AG04450 (cell line): ENCODE data around the gene THBS2. TPM values are rescaled to one million over a fixed set of nuclear protein-coding genes. Genes with fewer than 3 reads are reported as not detected.

Source experiments
- CTCF ChIA-PET: fragments of 300-600, 350-600 bp; formaldehyde crosslinking; extraction: SDS; loops from one replicate; lab custom pipeline; 2022; ENCODE audit warnings: antibody characterized with exemption, inconsistent platforms; lab: Charles Lee
- POLR2A ChIA-PET: fragments of 350-600 bp; formaldehyde crosslinking; extraction: SDS; loops from one replicate; lab custom pipeline; 2021; ENCODE audit warnings: antibody characterized with exemption, inconsistent platforms; lab: Yijun Ruan, JAX
- DNase-seq: peaks from one replicate; pipeline ENCODE4 v3.0.0-alpha.2; 2011; ENCODE audit warnings: low read depth, low spot score
- H3K27ac ChIP-seq: one replicate; pipeline ENCODE4 v1.5.1; 2012; ENCODE audit warnings: low read depth, low read length, control low read depth
- H3K27me3 ChIP-seq: one replicate; pipeline ENCODE4 v1.6.0; 2012; ENCODE audit warnings: low read length; ENCODE audit not compliant: control insufficient read depth, insufficient read depth
- H3K4me3 ChIP-seq: 2 replicates; pipeline ENCODE4 v1.5.1; 2011; ENCODE audit warnings: mild to moderate bottlenecking, low read depth, low read length, control low read depth
- H3K9me3 ChIP-seq: 2 replicates; pipeline ENCODE4 v1.5.1; 2012; ENCODE audit warnings: low read length; ENCODE audit not compliant: control insufficient read depth, insufficient read depth
- CTCF ChIP-seq: IDR thresholded peaks from 2 replicates; pipeline ENCODE4 v1.5.1; 2011; ENCODE audit warnings: low read depth, low read length, control low read depth, inconsistent platforms
- polyA plus RNA-seq: library from polyadenylated mRNA; depleted of rRNA; stranded (reverse); fragments of >200 nt; gene quantifications from 2 replicates; pipeline ENCODE4 v1.2.3, GENCODE V29; 2011

The THBS2 gene
- polyA plus RNA-seq, 1 experiment = 95.8 TPM

GRCh38 chr6:169210611-169211010, 43.0 kb downstream of the THBS2 start:
- H3K4me3 ChIP-seq = no peak overlapping the region
- H3K9me3 ChIP-seq = peaks cover 12% of the 10 kb centered on the region
- ChIA-PET CTCF (no interaction called here), POLR2A (no interaction called here)
- H3K27me3 ChIP-seq = no peaks in the 10 kb centered on the region
- H3K27ac ChIP-seq = no peak overlapping the region
- DNase-seq = no peak
- TF ChIP-seq CTCF = no peak

- no peaks in the 10 kb centered on the region for H3K27me3 ChIP-seq
- CTCF ChIA-PET = no interaction called here
- POLR2A ChIA-PET = no interaction called here
- no peak for DNase-seq
- no peak for TF ChIP-seq CTCF
- H3K4me3 ChIP-seq = no peak overlapping the region
- peaks cover 3% of the 10 kb centered on the region; the same call in 1 of the 2 replicates for H3K9me3 ChIP-seq
- H3K27ac ChIP-seq = no peak overlapping the region
These were observed 45.6 kb downstream of the THBS2 start for GRCh38 chr6:169208011-169208410.

GRCh38 chr6:169207482-169207881, 46.2 kb downstream of the THBS2 start:
- H3K27me3 ChIP-seq = no peaks in the 10 kb centered on the region
- no peak for TF ChIP-seq CTCF
- no peak for DNase-seq
- POLR2A ChIA-PET = no interaction called here
- H3K27ac ChIP-seq = no peak overlapping the region
- CTCF ChIA-PET = no interaction called here
- peaks cover 3% of the 10 kb centered on the region; the same call in 1 of the 2 replicates for H3K9me3 ChIP-seq
- H3K4me3 ChIP-seq = no peak overlapping the region

GRCh38 chr6:169205176-169206160, 48.2 kb downstream of the THBS2 start:
- peaks cover 9% of the 10 kb centered on the region for H3K9me3 ChIP-seq
- POLR2A ChIA-PET = no interaction called here
- DNase-seq = peak; percentile 45
- no peak overlapping the region for H3K4me3 ChIP-seq
- H3K27me3 ChIP-seq = no peaks in the 10 kb centered on the region
- no peak for TF ChIP-seq CTCF
- CTCF ChIA-PET = no interaction called here
- no peak overlapping the region for H3K27ac ChIP-seq

GRCh38 chr6:169204167-169204566, 49.5 kb downstream of the THBS2 start:
- no peak overlapping the region for H3K27ac ChIP-seq
- DNase-seq = no peak
- no peaks in the 10 kb centered on the region for H3K27me3 ChIP-seq
- H3K4me3 ChIP-seq = no peak overlapping the region
- ChIA-PET CTCF (no interaction called here), POLR2A (no interaction called here)
- TF ChIP-seq CTCF = no peak
- peaks cover 9% of the 10 kb centered on the region for H3K9me3 ChIP-seq
